ENCODE measurements around the gene KLHL5.
"Not testable (repeated sequence)": the region's sequence is repeated elsewhere in the genome, so short reads cannot be mapped to it uniquely, and the experiment has no call there.

Gene KLHL5

GRCh38 chr4:39124885-39125599 is 63.0 kb downstream of the KLHL5 start:
- Histone ChIP-seq H3K36me3 (ENCODE audit: insufficient read depth, low read length) (no peaks in the 10 kb centered on the region), H3K4me3 (no peak overlapping the region), H3K9me3 (ENCODE audit: low read depth, low read length) (no peaks in the 10 kb centered on the region), H3K27ac (no peak overlapping the region), H3K9ac (ENCODE audit: insufficient read length) (no peak overlapping the region)
- no peak for DNase-seq (ENCODE audit: low read depth, low spot score)
- TF ChIP-seq FOXP2 (optimal IDR thresholded peaks at IDR 0.05; ENCODE audit: control extremely low read depth, extremely low read length, insufficient read depth), result no peak
- no peak for TF ChIP-seq EZH2 (IDR thresholded peaks at IDR 0.05)
- TF ChIP-seq POLR2AphosphoS5 (IDR thresholded peaks at IDR 0.05; ENCODE audit: borderline replicate concordance, low read depth, low read length), result no peak

DNA sequence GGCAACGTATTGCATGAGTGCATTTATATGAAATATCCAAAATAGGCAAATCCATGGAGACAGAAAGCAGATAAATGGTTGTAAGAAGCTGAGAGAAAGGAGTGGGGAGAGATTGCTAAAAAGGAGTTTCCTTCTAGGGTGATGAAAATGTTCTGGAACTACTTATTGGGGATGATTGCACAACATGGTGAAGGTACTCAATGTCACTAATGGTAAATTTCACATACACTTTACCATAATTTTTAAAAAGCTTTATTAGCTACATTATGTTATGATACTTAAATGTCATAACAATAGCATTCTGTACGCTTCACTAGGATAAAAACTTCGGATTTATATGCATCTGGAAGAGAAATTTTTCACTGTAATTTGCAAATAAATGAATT is 63.6 kb downstream of the KLHL5 start:
- no peak for DNase-seq (ENCODE audit: low read depth, low spot score)
- no peaks in the 10 kb centered on the region for H3K9me3 ChIP-seq (ENCODE audit: low read depth, low read length)
- H3K27ac ChIP-seq, result no peak overlapping the region
- TF ChIP-seq EZH2 (IDR thresholded peaks at IDR 0.05), result no peak
- TF ChIP-seq POLR2AphosphoS5 (IDR thresholded peaks at IDR 0.05; ENCODE audit: borderline replicate concordance, low read depth, low read length), result no peak
- no peak for TF ChIP-seq FOXP2 (optimal IDR thresholded peaks at IDR 0.05; ENCODE audit: control extremely low read depth, extremely low read length, insufficient read depth)
- no peak overlapping the region for H3K9ac ChIP-seq (ENCODE audit: insufficient read length)
- no peaks in the 10 kb centered on the region for H3K36me3 ChIP-seq (ENCODE audit: insufficient read depth, low read length)
- H3K4me3 ChIP-seq, result no peak overlapping the region

- Histone ChIP-seq H3K9ac (ENCODE audit: insufficient read length) (no peak overlapping the region), H3K4me3 (no peak overlapping the region), H3K36me3 (ENCODE audit: insufficient read depth, low read length) (no peaks in the 10 kb centered on the region), H3K27ac (no peak overlapping the region), H3K9me3 (ENCODE audit: low read depth, low read length) (no peaks in the 10 kb centered on the region)
- TF ChIP-seq FOXP2 (optimal IDR thresholded peaks at IDR 0.05; ENCODE audit: control extremely low read depth, extremely low read length, insufficient read depth), result no peak
- TF ChIP-seq EZH2 (IDR thresholded peaks at IDR 0.05), result no peak
- TF ChIP-seq POLR2AphosphoS5 (IDR thresholded peaks at IDR 0.05; ENCODE audit: borderline replicate concordance, low read depth, low read length), result no peak
- DNase-seq (ENCODE audit: low read depth, low spot score), result no peak
These were observed 64.4 kb downstream of the KLHL5 start for GRCh38 chr4:39126256-39127095.

DNA sequence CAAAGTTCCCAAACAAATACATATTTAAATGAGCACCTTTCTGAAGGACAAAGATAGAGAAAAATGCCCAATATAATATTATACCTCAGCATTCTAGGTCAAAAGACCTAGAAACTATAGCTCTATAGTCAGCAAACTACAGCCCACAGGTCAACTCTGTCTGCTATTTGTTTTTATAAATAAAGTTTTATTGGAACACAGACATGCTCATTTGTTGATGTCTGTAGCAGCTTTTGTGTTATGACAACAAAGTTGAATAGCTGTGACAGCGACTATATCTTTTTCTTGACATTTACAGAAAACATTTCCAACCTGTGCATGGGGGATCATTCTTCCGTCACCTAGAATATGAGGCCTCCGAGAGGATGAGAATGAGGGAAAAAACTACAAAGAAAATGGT is 71.6 kb downstream of the KLHL5 start:
- no peak overlapping the region for H3K4me3 ChIP-seq
- no peaks in the 10 kb centered on the region for H3K36me3 ChIP-seq (ENCODE audit: insufficient read depth, low read length)
- no peak overlapping the region for H3K27ac ChIP-seq
- H3K9ac ChIP-seq (ENCODE audit: insufficient read length), result no peak overlapping the region
- no peak for TF ChIP-seq FOXP2 (optimal IDR thresholded peaks at IDR 0.05; ENCODE audit: control extremely low read depth, extremely low read length, insufficient read depth)
- TF ChIP-seq POLR2AphosphoS5 (IDR thresholded peaks at IDR 0.05; ENCODE audit: borderline replicate concordance, low read depth, low read length), result no peak
- no peak for TF ChIP-seq EZH2 (IDR thresholded peaks at IDR 0.05)
- DNase-seq (ENCODE audit: low read depth, low spot score), result no peak
- no peaks in the 10 kb centered on the region for H3K9me3 ChIP-seq (ENCODE audit: low read depth, low read length)

GRCh38 chr4:39134683-39135306 is 72.8 kb downstream of the KLHL5 start:
- Histone ChIP-seq H3K27ac (no peak overlapping the region), H3K9ac (ENCODE audit: insufficient read length) (no peak overlapping the region), H3K4me3 (peak overlapping the region; percentile 43; the same call in 1 of the 2 replicates), H3K9me3 (ENCODE audit: low read depth, low read length) (no peaks in the 10 kb centered on the region), H3K36me3 (ENCODE audit: insufficient read depth, low read length) (no peaks in the 10 kb centered on the region)
- no peak for TF ChIP-seq POLR2AphosphoS5 (IDR thresholded peaks at IDR 0.05; ENCODE audit: borderline replicate concordance, low read depth, low read length)
- no peak for DNase-seq (ENCODE audit: low read depth, low spot score)

DNA sequence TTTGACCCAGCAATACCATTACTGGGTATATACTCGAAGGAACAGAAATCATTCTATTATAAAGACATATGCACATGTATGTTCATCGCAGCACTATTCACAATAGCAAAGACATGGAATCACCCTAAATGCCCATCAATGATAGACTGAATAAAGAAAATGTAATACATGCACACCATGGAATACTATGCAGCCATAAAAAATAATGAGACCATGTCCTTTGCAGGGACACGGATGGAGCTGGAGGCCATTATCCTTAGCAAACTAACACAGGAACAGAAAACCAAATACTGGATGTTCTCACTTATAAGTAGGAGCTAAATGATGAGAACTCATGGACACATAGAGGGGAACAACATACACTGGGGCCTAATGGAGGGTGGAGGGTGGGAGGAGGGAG is 76.2 kb downstream of the KLHL5 start:
- not testable (repeated sequence) for H3K27ac ChIP-seq; H3K9me3 ChIP-seq (ENCODE audit: low read depth, low read length); H3K36me3 ChIP-seq (ENCODE audit: insufficient read depth, low read length); DNase-seq (ENCODE audit: low read depth, low spot score); H3K4me3 ChIP-seq; H3K9ac ChIP-seq (ENCODE audit: insufficient read length)

- Histone ChIP-seq H3K36me3 (ENCODE audit: insufficient read depth, low read length) (no peaks in the 10 kb centered on the region), H3K27ac (no peak overlapping the region), H3K4me3 (no peak overlapping the region), H3K9ac (ENCODE audit: insufficient read length) (no peak overlapping the region), H3K9me3 (ENCODE audit: low read depth, low read length) (no peaks in the 10 kb centered on the region)
- TF ChIP-seq FOXP2 (optimal IDR thresholded peaks at IDR 0.05; ENCODE audit: control extremely low read depth, extremely low read length, insufficient read depth) (no peak), EZH2 (IDR thresholded peaks at IDR 0.05) (no peak), POLR2AphosphoS5 (IDR thresholded peaks at IDR 0.05; ENCODE audit: borderline replicate concordance, low read depth, low read length) (no peak)
- no peak for DNase-seq (ENCODE audit: low read depth, low spot score)
These were observed 84.2 kb downstream of the KLHL5 start for GRCh38 chr4:39146211-39146610.

DNA sequence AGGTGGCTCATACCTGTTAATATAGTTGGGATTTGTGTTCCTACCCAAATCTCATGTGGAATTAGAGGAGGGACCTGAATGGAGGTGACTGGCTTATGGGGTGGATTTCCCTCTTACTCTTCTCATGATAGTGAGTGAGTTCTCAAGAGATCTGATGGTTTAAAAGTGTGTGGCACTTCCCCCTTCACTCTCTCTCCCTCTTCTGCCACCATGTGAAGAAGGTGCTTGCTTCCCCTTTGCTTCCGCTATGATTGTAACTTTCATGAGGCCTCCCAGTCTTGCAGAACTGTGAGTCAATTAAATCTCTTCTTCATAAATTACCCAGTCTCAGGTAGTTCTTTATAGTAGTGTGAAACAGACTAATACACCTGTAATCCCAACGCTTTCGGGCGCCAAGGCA is 92.0 kb downstream of the KLHL5 start:
- Histone ChIP-seq H3K9me3 (ENCODE audit: low read depth, low read length) (no peaks in the 10 kb centered on the region), H3K36me3 (ENCODE audit: insufficient read depth, low read length) (no peaks in the 10 kb centered on the region), H3K9ac (ENCODE audit: insufficient read length) (no peak overlapping the region), H3K27ac (no peak overlapping the region), H3K4me3 (no peak overlapping the region)
- no peak for DNase-seq (ENCODE audit: low read depth, low spot score)
- TF ChIP-seq EZH2 (IDR thresholded peaks at IDR 0.05) (no peak), FOXP2 (optimal IDR thresholded peaks at IDR 0.05; ENCODE audit: control extremely low read depth, extremely low read length, insufficient read depth) (no peak), POLR2AphosphoS5 (IDR thresholded peaks at IDR 0.05; ENCODE audit: borderline replicate concordance, low read depth, low read length) (no peak)
